Smooth muscle cell (in vitro differentiated cells): ENCODE data around the gene COL1A1. TPM values are rescaled to one million over a fixed set of nuclear protein-coding genes. Genes with fewer than 3 reads are reported as not detected.

ENCODE experiments used
- DNase-seq: peaks from one replicate; lab custom pipeline; 2025; ENCODE audit not compliant: unreplicated experiment; lab: John Stamatoyannopoulos, UW
- H2AFZ ChIP-seq: fragments of 200-600 bp; sonication (generic); 2 replicates; pipeline ENCODE4 v1.6.0; 2016; ENCODE audit warnings: antibody characterized with exemption, low read depth, mild to moderate bottlenecking
- H3F3A ChIP-seq: fragments of 200-600 bp; sonication (generic); 2 replicates; pipeline ENCODE4 v1.6.0; 2017; ENCODE audit warnings: antibody characterized with exemption, low read depth
- H3K27ac ChIP-seq: fragments of 200-600 bp; sonication (generic); 2 replicates; pipeline ENCODE4 v1.5.1; 2016; ENCODE audit warnings: low read depth, mild to moderate bottlenecking
- H3K27me3 ChIP-seq: fragments of 200-600 bp; sonication (generic); 2 replicates; pipeline ENCODE4 v1.6.1; 2016; ENCODE audit warnings: low read depth, mild to moderate bottlenecking
- H3K36me3 ChIP-seq: fragments of 200-600 bp; sonication (generic); 2 replicates; pipeline ENCODE4 v1.5.1; 2016; ENCODE audit warnings: low read depth
- H3K4me1 ChIP-seq: fragments of 200-600 bp; sonication (generic); 2 replicates; pipeline ENCODE4 v1.5.1; 2016; ENCODE audit warnings: low read depth
- H3K4me2 ChIP-seq: fragments of 200-600 bp; sonication (generic); 2 replicates; pipeline ENCODE4 v1.6.0; 2016; ENCODE audit warnings: mild to moderate bottlenecking
- H3K4me3 ChIP-seq: fragments of 200-600 bp; sonication (generic); 2 replicates; pipeline ENCODE4 v1.5.1; 2016; ENCODE audit warnings: mild to moderate bottlenecking
- H3K79me2 ChIP-seq: fragments of 200-600 bp; sonication (generic); 2 replicates; pipeline ENCODE4 v1.6.0; 2016; ENCODE audit warnings: low read depth, mild to moderate bottlenecking
- H3K9ac ChIP-seq: fragments of 200-600 bp; sonication (generic); 2 replicates; pipeline ENCODE4 v1.6.0; 2016; ENCODE audit warnings: low read depth
- H3K9me3 ChIP-seq: fragments of 200-600 bp; sonication (generic); replicated peaks from 2 replicates; pipeline ENCODE4 v1.5.1; 2016; ENCODE audit warnings: low read depth
- H4K20me1 ChIP-seq: fragments of 200-600 bp; sonication (generic); 2 replicates; pipeline ENCODE4 v1.6.0; 2016; ENCODE audit warnings: low read depth
- CTCF ChIP-seq: fragments of 200-600 bp; sonication (generic); IDR thresholded peaks from 2 replicates; pipeline ENCODE4 v1.5.1; 2017; ENCODE audit warnings: borderline replicate concordance, mild to moderate bottlenecking, antibody characterized with exemption; ENCODE audit not compliant: insufficient read depth, poor library complexity, severe bottlenecking
- WGBS: methylation state at CpG from one replicate; pipeline ENCODE4 v1.1.7; 2016; ENCODE audit warnings: low lambda C conversion rate; 5-methylcytosine and 5-hydroxymethylcytosine counted together
- polyA plus RNA-seq: library from polyadenylated mRNA; unstranded; fragments of >200 nt; fragmentation: Nextera tagmentation; extraction: Ambion mirVana; gene quantifications from 2 replicates; pipeline ENCODE4 v1.2.1, GENCODE V29; 2016
- total RNA-seq: library from RNA; depleted of rRNA; stranded (reverse); fragments of >200 nt; gene quantifications from 2 replicates; pipeline ENCODE4 v1.2.3, GENCODE V29; 2014

COL1A1 gene
- total and polyA plus RNA-seq, 2 experiments from 2014 or later, result 4,141 to 25,649 TPM

- H3K27ac ChIP-seq, result peak overlapping the region; percentile 99
- H3K79me2 ChIP-seq, result peaks cover 93% of the 10 kb centered on the region
- DNase-seq, result no peak
- H3F3A ChIP-seq, result peaks cover 67% of the 10 kb centered on the region
- H3K4me1 ChIP-seq, result peaks cover 16% of the 10 kb centered on the region
- TF ChIP-seq CTCF, result peak; percentile 65
- WGBS, result 39% methylated on average over 7 of the region's 7 CpGs
- peak overlapping the region; percentile 99 for H3K4me2 ChIP-seq
- no peaks in the 10 kb centered on the region for H3K27me3 ChIP-seq
- peaks cover 20% of the 10 kb centered on the region for H3K36me3 ChIP-seq
- H4K20me1 ChIP-seq, result peaks cover 83% of the 10 kb centered on the region
- H3K4me3 ChIP-seq, result peak overlapping the region; percentile 89
- no peak overlapping the region for H2AFZ ChIP-seq
- H3K9me3 ChIP-seq, result no peaks in the 10 kb centered on the region
- peak overlapping the region; percentile 93 for H3K9ac ChIP-seq
Observed at GRCh38 chr17:50198026-50198669, 3.3 kb downstream of the COL1A1 start.

- Histone ChIP-seq H3K9ac (peak overlapping the region; percentile 93), H3K27me3 (no peaks in the 10 kb centered on the region), H3K4me3 (peak overlapping the region; percentile 89), H4K20me1 (peaks cover 96% of the 10 kb centered on the region), H2AFZ (no peak overlapping the region), H3K4me2 (peak overlapping the region; percentile 99), H3F3A (peaks cover 75% of the 10 kb centered on the region), H3K9me3 (no peaks in the 10 kb centered on the region), H3K4me1 (peaks cover 13% of the 10 kb centered on the region), H3K36me3 (peaks cover 28% of the 10 kb centered on the region), H3K27ac (peak overlapping the region; percentile 99), H3K79me2 (peaks cover 91% of the 10 kb centered on the region)
- DNase-seq, result no peak
- TF ChIP-seq CTCF, result no peak
- WGBS, result 50% methylated on average over 6 of the region's 6 CpGs
Observed at GRCh38 chr17:50196826-50197225, 4.6 kb downstream of the COL1A1 start.

- 82% methylated on average over 5 of the region's 5 CpGs for WGBS
- peaks cover 100% of the 10 kb centered on the region for H4K20me1 ChIP-seq
- peak overlapping the region; percentile 99 for H3K27ac ChIP-seq
- no peak for DNase-seq
- peaks cover 28% of the 10 kb centered on the region for H3K36me3 ChIP-seq
- peaks cover 83% of the 10 kb centered on the region for H3F3A ChIP-seq
- peak overlapping the region; percentile 7 for H3K9ac ChIP-seq
- H3K79me2 ChIP-seq, result peaks cover 83% of the 10 kb centered on the region
- peak overlapping the region; percentile 89 for H3K4me3 ChIP-seq
- no peak overlapping the region for H2AFZ ChIP-seq
- peaks cover 10% of the 10 kb centered on the region for H3K4me1 ChIP-seq
- H3K4me2 ChIP-seq, result peak overlapping the region; percentile 99
- no peaks in the 10 kb centered on the region for H3K9me3 ChIP-seq
- no peak for TF ChIP-seq CTCF
- H3K27me3 ChIP-seq, result no peaks in the 10 kb centered on the region
Observed at GRCh38 chr17:50196036-50196435, 5.4 kb downstream of the COL1A1 start.
